Ascending aorta (tissue), 2 donors: ENCODE measurements around the gene CLEC16A. TPM values are rescaled to one million over a fixed set of nuclear protein-coding genes. Genes with fewer than 3 reads are reported as not detected.

Source experiments
- DNase-seq, 2 donors: peaks; one replicate each; pipeline ENCODE4 v3.0.0-alpha.2; 2019; ENCODE audit warnings: low spot score in 2 of 2
- H3K27ac ChIP-seq, 2 donors: fragments of 200-600 bp; sonication (generic); one replicate each; pipeline ENCODE4 v1.5.1; 2016 to 2017; ENCODE audit warnings: mild to moderate bottlenecking in 1 of 2
- H3K27me3 ChIP-seq: fragments of 200-600 bp; sonication (generic); one replicate; pipeline ENCODE4 v1.5.1; 2017
- H3K36me3 ChIP-seq, 2 donors: fragments of 200-600 bp; sonication (generic); one replicate each; pipeline ENCODE4 v1.5.1; 2016
- H3K4me1 ChIP-seq, 2 donors: fragments of 200-600 bp; sonication (generic); one replicate each; pipeline ENCODE4 v1.5.1; 2016 to 2017; ENCODE audit warnings: mild to moderate bottlenecking in 1 of 2
- H3K4me3 ChIP-seq, 2 donors: fragments of 200-600 bp; sonication (generic); one replicate each; pipeline ENCODE4 v1.5.1; 2016 to 2017; ENCODE audit warnings: mild to moderate bottlenecking in 1 of 2
- H3K9me3 ChIP-seq, 2 donors: fragments of 200-600 bp; sonication (generic); one replicate each; pipeline ENCODE4 v1.5.1; 2016
- CTCF ChIP-seq, 3 experiments: fragments of 200-600 bp in 2 of 3; fragments of 450-650 bp in 1 of 3; sonication (generic) in 2 of 3; IDR thresholded peaks; one replicate each; pipeline ENCODE4 v1.5.1; 2016 to 2019; ENCODE audit warnings: antibody characterized with exemption in 3 of 3, mild to moderate bottlenecking in 1 of 3, moderate library complexity in 1 of 3
- intact Hi-C: fragments of 100-400 bp; cut with DNase I; formaldehyde crosslinking; loops from one replicate; pipeline ENCODE4 v1.15.1; 2023
- total RNA-seq: library from RNA; depleted of rRNA; stranded (reverse); fragments of >200 nt; gene quantifications from one replicate; pipeline ENCODE4 v1.1.0, GENCODE V29; 2016

Gene CLEC16A
- total RNA-seq, 1 donor from 2014 or later = 16.2 TPM

- Histone ChIP-seq H3K4me3 (no peak overlapping the region), H3K27me3 (no peaks in the 10 kb centered on the region), H3K27ac (no peak overlapping the region), H3K4me1 (no peaks in the 10 kb centered on the region), H3K9me3 (no peaks in the 10 kb centered on the region), H3K36me3 (peaks cover 13 to 32% of the 10 kb centered on the region in 2 donors)
- no peak for DNase-seq
- TF ChIP-seq CTCF (IDR thresholded peaks at IDR 0.05) = no peak
- intact Hi-C loops = no loop called here
These were observed 48.4 kb downstream of the CLEC16A start for GRCh38 chr16:10992797-10993196.

- Histone ChIP-seq H3K36me3 (peaks cover 13 to 23% of the 10 kb centered on the region in 2 donors), H3K27ac (no peak overlapping the region), H3K4me3 (no peak overlapping the region), H3K27me3 (no peaks in the 10 kb centered on the region), H3K9me3 (no peaks in the 10 kb centered on the region), H3K4me1 (no peaks in the 10 kb centered on the region)
- intact Hi-C loops = no loop called here
- no peak for DNase-seq
- no peak for TF ChIP-seq CTCF (IDR thresholded peaks at IDR 0.05)
These were observed 49.3 kb downstream of the CLEC16A start for GRCh38 chr16:10993649-10994048.

DNA sequence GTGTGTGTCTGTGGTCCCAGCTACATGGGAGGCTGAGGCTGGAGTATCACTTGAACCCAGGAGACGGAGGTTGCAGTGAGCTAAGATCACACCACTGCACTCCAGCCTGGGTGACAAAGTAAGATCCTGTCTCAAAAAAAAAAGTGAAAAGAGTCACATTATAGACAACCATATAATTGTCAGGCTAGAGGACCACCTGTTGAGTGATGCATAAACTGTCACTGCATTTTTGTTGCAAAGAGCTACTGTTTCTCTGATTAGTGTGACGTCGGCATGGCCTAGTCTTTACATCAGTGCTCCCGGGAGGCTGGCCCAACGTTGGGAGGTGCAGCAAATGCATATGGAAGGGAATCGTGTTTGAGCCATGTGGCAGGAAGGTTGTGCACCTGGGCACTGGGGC is 50.2 kb downstream of the CLEC16A start:
- intact Hi-C loops = no loop called here
- H3K4me3 ChIP-seq = no peak overlapping the region
- TF ChIP-seq CTCF (IDR thresholded peaks at IDR 0.05) = no peak
- H3K4me1 ChIP-seq = no peaks in the 10 kb centered on the region
- H3K9me3 ChIP-seq = no peaks in the 10 kb centered on the region
- peaks cover 13 to 21% of the 10 kb centered on the region in 2 donors for H3K36me3 ChIP-seq
- no peak for DNase-seq
- no peak overlapping the region for H3K27ac ChIP-seq
- no peaks in the 10 kb centered on the region for H3K27me3 ChIP-seq

DNA sequence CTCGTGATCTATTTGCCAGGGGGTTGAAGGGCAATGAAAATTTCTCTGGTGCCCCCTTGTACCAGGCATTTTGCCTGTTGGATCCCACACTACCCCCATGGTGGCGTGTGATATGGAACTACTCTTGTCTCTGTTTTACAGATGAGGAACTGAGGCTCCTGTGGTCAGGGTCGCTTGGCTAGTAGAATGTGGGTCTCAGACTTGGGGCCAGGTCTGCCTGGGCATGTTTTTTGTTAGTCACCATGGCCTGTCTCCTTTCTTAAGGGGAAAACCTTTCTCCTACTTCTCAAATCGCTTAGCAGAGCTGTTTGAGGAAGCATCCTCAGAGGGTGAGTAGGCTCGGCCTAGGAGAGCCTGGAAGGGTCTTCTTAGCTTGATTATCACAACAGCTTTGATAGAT is 51.2 kb downstream of the CLEC16A start:
- H3K27me3 ChIP-seq = no peaks in the 10 kb centered on the region
- H3K4me3 ChIP-seq = no peak overlapping the region
- no peak for TF ChIP-seq CTCF (IDR thresholded peaks at IDR 0.05)
- H3K4me1 ChIP-seq = no peaks in the 10 kb centered on the region
- H3K27ac ChIP-seq = no peak overlapping the region
- no peaks in the 10 kb centered on the region for H3K9me3 ChIP-seq
- intact Hi-C loops = no loop called here
- peaks cover 13 to 21% of the 10 kb centered on the region in 2 donors for H3K36me3 ChIP-seq
- DNase-seq = no peak

- no peak overlapping the region for H3K4me3 ChIP-seq
- no peak overlapping the region for H3K27ac ChIP-seq
- no peaks in the 10 kb centered on the region for H3K9me3 ChIP-seq
- H3K4me1 ChIP-seq = no peaks in the 10 kb centered on the region
- no peak for DNase-seq
- intact Hi-C loops = no loop called here
- H3K36me3 ChIP-seq = peaks cover 13 to 27% of the 10 kb centered on the region in 2 donors
- no peak for TF ChIP-seq CTCF (IDR thresholded peaks at IDR 0.05)
- no peaks in the 10 kb centered on the region for H3K27me3 ChIP-seq
These were observed 53.1 kb downstream of the CLEC16A start for GRCh38 chr16:10997485-10997884.

DNA sequence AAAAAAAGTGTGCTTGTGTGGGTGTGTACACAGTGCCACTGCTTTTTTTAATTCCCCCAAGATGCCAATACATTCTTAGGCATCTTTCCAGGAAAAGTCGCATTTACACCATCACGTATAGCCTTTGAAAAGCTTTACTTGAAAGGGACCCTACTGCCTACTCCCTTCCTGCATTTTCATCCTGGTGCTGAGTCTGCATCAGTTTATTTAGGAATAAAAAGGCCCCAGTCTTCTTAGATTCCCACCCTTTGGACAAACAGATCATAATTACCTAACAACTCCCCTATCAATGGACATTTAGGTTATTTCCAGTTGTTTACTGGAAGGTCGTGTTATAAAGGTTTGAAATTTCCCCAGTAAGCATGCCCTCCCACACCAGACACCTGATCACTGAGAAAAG is 54.9 kb downstream of the CLEC16A start:
- peaks cover 17 to 34% of the 10 kb centered on the region in 2 donors for H3K36me3 ChIP-seq
- intact Hi-C loops = no loop called here
- H3K27ac ChIP-seq = no peak overlapping the region
- DNase-seq = no peak
- no peaks in the 10 kb centered on the region for H3K4me1 ChIP-seq
- TF ChIP-seq CTCF (IDR thresholded peaks at IDR 0.05) = no peak
- H3K27me3 ChIP-seq = no peaks in the 10 kb centered on the region
- no peak overlapping the region for H3K4me3 ChIP-seq
- no peaks in the 10 kb centered on the region for H3K9me3 ChIP-seq
